OCI-M1 (cell line): Measurements from ENCODE around the gene ZNF718.
A peak's percentile ranks its signal among the peaks of the same experiment; 100 is the strongest.
"Not testable (repeated sequence)": the region's sequence is repeated elsewhere in the genome, so short reads cannot be mapped to it uniquely, and the experiment has no call there.

Experiments used
- DNase-seq: peaks from one replicate; lab custom pipeline; 2025; lab: John Stamatoyannopoulos, UW

Gene ZNF718

DNA sequence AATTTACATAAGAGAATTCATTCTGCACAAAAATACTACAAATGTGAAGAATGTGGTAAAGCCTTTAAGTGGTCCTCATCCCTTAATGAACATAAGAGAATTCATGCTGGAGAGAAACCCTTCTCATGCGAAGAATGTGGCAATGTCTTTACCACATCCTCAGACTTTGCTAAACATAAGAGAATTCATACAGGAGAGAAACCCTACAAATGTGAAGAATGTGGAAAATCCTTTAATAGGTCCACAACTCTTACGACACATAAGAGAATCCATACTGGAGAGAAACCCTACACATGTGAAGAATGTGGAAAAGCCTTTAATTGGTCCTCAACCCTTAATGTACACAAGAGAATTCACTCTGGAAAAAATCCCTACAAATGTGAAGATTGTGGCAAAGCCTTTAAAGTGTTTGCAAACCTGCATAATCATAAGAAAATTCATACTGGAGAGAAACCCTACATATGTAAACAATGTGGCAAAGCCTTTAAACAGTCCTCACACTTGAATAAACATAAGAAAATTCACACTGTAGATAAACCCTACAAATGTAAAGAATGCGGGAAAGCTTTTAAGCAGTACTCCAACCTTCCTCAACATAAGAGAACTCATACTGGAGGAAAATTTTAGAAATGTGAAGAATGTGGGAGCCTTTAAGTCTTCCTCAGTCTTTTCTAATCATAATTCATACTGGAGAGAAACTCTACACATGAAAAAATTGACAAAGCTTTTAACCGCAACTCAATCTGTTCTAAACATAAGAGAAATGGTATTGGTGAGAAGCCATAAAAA is 37.4 kb downstream of the ZNF718 start:
- DNase-seq: peak; percentile 45

- not testable (repeated sequence) for DNase-seq
Measured at GRCh38 chr4:169640-170039, 45.3 kb downstream of the ZNF718 start.

GRCh38 chr4:171318-171717 is 47.0 kb downstream of the ZNF718 start:
- not testable (repeated sequence) for DNase-seq

DNA sequence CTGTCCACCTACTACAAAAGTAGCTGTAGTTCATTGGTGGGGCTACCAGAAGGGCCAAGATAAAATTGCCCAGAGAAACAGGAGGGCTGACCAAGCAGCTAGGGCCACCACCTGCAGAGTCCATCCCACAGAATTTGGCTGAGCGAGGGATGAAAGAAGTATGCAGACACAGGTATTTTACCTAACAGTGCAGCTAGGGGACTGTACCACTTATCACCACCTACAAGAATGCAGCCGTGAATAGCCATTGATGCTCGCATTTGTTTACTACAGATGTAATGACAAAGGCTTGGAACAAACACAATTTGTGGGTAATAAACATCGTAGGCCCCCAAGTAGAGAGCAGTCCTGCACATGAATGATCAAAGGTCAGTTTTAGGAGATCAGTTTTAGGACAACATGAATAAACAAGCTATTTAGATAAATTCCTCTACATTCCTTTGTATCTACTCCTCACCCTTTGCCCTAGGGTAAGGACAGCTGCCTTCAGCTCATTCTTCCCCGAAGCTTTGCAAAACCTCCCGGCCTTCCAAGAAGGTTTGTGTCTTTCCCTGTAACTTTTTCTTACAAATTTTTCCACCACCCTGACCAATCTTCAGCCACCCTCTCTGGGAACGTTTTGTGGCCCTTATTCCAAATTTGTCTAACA is 49.5 kb downstream of the ZNF718 start:
- DNase-seq: no peak

- DNase-seq: no peak
Measured at GRCh38 chr4:175986-176385, 51.7 kb downstream of the ZNF718 start.

DNA sequence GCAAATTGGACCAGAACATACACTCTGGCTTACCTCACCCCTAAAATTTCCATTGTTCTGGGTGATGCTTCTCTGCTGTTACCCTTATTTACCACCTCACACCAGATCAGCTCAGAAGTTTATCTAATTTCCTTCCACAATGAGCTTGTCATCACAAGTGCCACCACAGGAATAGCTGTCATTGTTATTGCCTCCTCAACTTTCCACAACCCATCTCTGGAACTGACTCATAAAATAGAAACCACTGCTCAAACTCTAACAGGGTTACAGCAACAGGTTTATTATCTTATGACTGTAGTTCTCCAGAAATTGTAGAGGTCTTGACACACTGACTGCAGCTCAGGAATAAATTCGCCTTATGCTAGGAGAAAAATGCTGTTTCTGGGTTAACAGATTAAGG is 52.7 kb downstream of the ZNF718 start:
- no peak for DNase-seq

GRCh38 chr4:182225-182624 is 57.9 kb downstream of the ZNF718 start:
- not testable (repeated sequence) for DNase-seq

GRCh38 chr4:188091-188490 is 63.8 kb downstream of the ZNF718 start:
- DNase-seq: peak; percentile 93

- not testable (repeated sequence) for DNase-seq
Measured at GRCh38 chr4:195159-195558, 70.9 kb downstream of the ZNF718 start.

GRCh38 chr4:200936-201335 is 76.6 kb downstream of the ZNF718 start:
- DNase-seq: no peak

DNA sequence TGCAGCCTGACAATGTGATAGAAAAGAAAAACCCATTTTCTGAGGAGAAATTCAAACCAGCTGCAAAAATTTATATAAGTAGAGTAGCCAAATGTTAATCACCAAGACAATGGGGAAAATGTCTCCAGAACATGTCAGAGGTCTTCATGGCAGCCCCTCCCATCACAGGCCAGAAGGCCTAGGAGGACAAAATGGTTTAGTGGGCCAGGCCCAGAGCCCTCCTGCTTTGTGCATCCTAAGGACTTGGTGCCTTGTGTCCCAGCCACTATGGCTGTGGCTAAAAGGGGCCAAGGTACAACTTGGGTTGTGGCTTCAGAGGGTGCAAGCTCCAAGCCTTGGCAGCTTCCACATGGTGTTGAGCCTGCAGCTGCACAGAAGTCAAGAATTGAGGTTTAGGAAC is 78.5 kb downstream of the ZNF718 start:
- peak; percentile 20 for DNase-seq

GRCh38 chr4:205097-205756 is 80.9 kb downstream of the ZNF718 start:
- DNase-seq: no peak

- no peak for DNase-seq
Measured at GRCh38 chr4:206054-206453, 81.8 kb downstream of the ZNF718 start.

GRCh38 chr4:208416-209096 is 84.3 kb downstream of the ZNF718 start:
- DNase-seq: peak; percentile 76

- peak; percentile 22 for DNase-seq
Measured at GRCh38 chr4:211033-211511, 86.8 kb downstream of the ZNF718 start.

GRCh38 chr4:212438-213188 is 88.3 kb downstream of the ZNF718 start:
- DNase-seq: peak; percentile 91

- DNase-seq: peak; percentile 31
Measured at GRCh38 chr4:213189-213535, 88.9 kb downstream of the ZNF718 start.
